ENCODE data around the gene BNIP5.

The BNIP5 gene

DNA sequence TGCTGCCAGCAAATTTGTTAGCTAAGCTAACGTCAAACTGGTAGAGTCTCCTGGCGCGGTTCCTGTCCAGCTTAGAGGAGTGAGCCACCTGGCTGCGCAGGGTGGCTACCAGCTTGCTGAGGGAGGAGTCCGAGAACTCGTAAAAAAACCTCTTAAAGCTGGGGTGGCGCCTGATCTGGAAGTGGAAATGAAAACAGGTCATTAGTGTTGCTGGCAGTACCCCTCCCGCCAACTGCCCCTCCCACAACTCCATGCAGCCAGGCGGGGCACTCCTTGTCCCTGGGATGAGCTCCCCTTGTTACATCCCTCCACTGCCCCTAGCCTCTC is 17.3 kb downstream of the BNIP5 start (continued):
- TF ChIP-seq, protein P1, sequence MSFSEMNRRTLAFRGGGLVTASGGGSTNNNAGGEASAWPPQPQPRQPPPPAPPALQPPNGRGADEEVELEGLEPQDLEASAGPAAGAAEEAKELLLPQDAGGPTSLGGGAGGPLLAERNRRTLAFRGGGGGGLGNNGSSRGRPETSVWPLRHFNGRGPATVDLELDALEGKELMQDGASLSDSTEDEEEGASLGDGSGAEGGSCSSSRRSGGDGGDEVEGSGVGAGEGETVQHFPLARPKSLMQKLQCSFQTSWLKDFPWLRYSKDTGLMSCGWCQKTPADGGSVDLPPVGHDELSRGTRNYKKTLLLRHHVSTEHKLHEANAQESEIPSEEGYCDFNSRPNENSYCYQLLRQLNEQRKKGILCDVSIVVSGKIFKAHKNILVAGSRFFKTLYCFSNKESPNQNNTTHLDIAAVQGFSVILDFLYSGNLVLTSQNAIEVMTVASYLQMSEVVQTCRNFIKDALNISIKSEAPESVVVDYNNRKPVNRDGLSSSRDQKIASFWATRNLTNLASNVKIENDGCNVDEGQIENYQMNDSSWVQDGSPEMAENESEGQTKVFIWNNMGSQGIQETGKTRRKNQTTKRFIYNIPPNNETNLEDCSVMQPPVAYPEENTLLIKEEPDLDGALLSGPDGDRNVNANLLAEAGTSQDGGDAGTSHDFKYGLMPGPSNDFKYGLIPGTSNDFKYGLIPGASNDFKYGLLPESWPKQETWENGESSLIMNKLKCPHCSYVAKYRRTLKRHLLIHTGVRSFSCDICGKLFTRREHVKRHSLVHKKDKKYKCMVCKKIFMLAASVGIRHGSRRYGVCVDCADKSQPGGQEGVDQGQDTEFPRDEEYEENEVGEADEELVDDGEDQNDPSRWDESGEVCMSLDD (tag by site-specific recombination; IDR thresholded peaks at IDR 0.05) = no peak
- TF ChIP-seq ZNF596 (tag by site-specific recombination; IDR thresholded peaks at IDR 0.05) (no peak), ZNF670 (tag by site-specific recombination; IDR thresholded peaks at IDR 0.05; ENCODE audit: low read depth) (no peak), PRDM1 (tag by site-specific recombination; IDR thresholded peaks at IDR 0.05) (no peak), FEZF1 (tag by site-specific recombination; IDR thresholded peaks at IDR 0.05) (peak; percentile 21; the same call in 1 of the 2 replicates), ZNF560 (tag by site-specific recombination; IDR thresholded peaks at IDR 0.05; ENCODE audit: borderline replicate concordance) (no peak), SCRT1 (tag by site-specific recombination; IDR thresholded peaks at IDR 0.05; ENCODE audit: borderline replicate concordance) (no peak), ZNF202 (tag by site-specific recombination; IDR thresholded peaks at IDR 0.05; ENCODE audit: borderline replicate concordance) (no peak), OVOL3 (tag by site-specific recombination; IDR thresholded peaks at IDR 0.05) (no peak), TCF7L2 (IDR thresholded peaks at IDR 0.05; ENCODE audit: borderline replicate concordance, low read depth, low read length) (no peak), ZNF664 (tag by site-specific recombination; IDR thresholded peaks at IDR 0.05) (no peak)
- TF ChIP-seq, protein P2, sequence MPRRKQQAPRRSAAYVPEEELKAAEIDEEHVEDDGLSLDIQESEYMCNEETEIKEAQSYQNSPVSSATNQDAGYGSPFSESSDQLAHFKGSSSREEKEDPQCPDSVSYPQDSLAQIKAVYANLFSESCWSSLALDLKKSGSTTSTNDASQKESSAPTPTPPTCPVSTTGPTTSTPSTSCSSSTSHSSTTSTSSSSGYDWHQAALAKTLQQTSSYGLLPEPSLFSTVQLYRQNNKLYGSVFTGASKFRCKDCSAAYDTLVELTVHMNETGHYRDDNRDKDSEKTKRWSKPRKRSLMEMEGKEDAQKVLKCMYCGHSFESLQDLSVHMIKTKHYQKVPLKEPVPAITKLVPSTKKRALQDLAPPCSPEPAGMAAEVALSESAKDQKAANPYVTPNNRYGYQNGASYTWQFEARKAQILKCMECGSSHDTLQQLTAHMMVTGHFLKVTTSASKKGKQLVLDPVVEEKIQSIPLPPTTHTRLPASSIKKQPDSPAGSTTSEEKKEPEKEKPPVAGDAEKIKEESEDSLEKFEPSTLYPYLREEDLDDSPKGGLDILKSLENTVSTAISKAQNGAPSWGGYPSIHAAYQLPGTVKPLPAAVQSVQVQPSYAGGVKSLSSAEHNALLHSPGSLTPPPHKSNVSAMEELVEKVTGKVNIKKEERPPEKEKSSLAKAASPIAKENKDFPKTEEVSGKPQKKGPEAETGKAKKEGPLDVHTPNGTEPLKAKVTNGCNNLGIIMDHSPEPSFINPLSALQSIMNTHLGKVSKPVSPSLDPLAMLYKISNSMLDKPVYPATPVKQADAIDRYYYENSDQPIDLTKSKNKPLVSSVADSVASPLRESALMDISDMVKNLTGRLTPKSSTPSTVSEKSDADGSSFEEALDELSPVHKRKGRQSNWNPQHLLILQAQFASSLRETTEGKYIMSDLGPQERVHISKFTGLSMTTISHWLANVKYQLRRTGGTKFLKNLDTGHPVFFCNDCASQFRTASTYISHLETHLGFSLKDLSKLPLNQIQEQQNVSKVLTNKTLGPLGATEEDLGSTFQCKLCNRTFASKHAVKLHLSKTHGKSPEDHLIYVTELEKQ (tag by site-specific recombination; IDR thresholded peaks at IDR 0.05; ENCODE audit: borderline replicate concordance) = no peak; the same call in 1 of the 2 replicates
- TF ChIP-seq, protein P3, sequence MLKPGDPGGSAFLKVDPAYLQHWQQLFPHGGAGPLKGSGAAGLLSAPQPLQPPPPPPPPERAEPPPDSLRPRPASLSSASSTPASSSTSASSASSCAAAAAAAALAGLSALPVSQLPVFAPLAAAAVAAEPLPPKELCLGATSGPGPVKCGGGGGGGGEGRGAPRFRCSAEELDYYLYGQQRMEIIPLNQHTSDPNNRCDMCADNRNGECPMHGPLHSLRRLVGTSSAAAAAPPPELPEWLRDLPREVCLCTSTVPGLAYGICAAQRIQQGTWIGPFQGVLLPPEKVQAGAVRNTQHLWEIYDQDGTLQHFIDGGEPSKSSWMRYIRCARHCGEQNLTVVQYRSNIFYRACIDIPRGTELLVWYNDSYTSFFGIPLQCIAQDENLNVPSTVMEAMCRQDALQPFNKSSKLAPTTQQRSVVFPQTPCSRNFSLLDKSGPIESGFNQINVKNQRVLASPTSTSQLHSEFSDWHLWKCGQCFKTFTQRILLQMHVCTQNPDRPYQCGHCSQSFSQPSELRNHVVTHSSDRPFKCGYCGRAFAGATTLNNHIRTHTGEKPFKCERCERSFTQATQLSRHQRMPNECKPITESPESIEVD (tag by site-specific recombination; IDR thresholded peaks at IDR 0.05) = no peak
- TF ChIP-seq, protein P4, sequence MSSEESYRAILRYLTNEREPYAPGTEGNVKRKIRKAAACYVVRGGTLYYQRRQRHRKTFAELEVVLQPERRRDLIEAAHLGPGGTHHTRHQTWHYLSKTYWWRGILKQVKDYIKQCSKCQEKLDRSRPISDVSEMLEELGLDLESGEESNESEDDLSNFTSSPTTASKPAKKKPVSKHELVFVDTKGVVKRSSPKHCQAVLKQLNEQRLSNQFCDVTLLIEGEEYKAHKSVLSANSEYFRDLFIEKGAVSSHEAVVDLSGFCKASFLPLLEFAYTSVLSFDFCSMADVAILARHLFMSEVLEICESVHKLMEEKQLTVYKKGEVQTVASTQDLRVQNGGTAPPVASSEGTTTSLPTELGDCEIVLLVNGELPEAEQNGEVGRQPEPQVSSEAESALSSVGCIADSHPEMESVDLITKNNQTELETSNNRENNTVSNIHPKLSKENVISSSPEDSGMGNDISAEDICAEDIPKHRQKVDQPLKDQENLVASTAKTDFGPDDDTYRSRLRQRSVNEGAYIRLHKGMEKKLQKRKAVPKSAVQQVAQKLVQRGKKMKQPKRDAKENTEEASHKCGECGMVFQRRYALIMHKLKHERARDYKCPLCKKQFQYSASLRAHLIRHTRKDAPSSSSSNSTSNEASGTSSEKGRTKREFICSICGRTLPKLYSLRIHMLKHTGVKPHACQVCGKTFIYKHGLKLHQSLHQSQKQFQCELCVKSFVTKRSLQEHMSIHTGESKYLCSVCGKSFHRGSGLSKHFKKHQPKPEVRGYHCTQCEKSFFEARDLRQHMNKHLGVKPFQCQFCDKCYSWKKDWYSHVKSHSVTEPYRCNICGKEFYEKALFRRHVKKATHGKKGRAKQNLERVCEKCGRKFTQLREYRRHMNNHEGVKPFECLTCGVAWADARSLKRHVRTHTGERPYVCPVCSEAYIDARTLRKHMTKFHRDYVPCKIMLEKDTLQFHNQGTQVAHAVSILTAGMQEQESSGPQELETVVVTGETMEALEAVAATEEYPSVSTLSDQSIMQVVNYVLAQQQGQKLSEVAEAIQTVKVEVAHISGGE (tag by site-specific recombination; conservative IDR thresholded peaks at IDR 0.05; ENCODE audit: low read depth) = no peak
- TF ChIP-seq, protein P5, sequence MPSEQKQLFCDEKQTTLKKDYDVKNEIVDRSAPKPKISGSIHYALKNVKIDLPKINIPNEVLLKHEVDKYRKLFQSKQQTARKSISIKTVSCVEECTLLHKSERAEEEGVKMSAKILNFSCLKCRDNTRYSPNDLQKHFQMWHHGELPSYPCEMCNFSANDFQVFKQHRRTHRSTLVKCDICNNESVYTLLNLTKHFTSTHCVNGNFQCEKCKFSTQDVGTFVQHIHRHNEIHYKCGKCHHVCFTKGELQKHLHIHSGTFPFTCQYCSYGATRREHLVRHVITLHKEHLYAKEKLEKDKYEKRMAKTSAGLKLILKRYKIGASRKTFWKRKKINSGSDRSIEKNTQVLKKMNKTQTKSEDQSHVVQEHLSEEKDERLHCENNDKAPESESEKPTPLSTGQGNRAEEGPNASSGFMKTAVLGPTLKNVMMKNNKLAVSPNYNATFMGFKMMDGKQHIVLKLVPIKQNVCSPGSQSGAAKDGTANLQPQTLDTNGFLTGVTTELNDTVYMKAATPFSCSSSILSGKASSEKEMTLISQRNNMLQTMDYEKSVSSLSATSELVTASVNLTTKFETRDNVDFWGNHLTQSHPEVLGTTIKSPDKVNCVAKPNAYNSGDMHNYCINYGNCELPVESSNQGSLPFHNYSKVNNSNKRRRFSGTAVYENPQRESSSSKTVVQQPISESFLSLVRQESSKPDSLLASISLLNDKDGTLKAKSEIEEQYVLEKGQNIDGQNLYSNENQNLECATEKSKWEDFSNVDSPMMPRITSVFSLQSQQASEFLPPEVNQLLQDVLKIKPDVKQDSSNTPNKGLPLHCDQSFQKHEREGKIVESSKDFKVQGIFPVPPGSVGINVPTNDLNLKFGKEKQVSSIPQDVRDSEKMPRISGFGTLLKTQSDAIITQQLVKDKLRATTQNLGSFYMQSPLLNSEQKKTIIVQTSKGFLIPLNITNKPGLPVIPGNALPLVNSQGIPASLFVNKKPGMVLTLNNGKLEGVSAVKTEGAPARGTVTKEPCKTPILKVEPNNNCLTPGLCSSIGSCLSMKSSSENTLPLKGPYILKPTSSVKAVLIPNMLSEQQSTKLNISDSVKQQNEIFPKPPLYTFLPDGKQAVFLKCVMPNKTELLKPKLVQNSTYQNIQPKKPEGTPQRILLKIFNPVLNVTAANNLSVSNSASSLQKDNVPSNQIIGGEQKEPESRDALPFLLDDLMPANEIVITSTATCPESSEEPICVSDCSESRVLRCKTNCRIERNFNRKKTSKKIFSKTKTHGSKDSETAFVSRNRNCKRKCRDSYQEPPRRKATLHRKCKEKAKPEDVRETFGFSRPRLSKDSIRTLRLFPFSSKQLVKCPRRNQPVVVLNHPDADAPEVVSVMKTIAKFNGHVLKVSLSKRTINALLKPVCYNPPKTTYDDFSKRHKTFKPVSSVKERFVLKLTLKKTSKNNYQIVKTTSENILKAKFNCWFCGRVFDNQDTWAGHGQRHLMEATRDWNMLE (tag by site-specific recombination; conservative IDR thresholded peaks at IDR 0.05; ENCODE audit: low read depth) = no peak
- TF ChIP-seq, protein P6, sequence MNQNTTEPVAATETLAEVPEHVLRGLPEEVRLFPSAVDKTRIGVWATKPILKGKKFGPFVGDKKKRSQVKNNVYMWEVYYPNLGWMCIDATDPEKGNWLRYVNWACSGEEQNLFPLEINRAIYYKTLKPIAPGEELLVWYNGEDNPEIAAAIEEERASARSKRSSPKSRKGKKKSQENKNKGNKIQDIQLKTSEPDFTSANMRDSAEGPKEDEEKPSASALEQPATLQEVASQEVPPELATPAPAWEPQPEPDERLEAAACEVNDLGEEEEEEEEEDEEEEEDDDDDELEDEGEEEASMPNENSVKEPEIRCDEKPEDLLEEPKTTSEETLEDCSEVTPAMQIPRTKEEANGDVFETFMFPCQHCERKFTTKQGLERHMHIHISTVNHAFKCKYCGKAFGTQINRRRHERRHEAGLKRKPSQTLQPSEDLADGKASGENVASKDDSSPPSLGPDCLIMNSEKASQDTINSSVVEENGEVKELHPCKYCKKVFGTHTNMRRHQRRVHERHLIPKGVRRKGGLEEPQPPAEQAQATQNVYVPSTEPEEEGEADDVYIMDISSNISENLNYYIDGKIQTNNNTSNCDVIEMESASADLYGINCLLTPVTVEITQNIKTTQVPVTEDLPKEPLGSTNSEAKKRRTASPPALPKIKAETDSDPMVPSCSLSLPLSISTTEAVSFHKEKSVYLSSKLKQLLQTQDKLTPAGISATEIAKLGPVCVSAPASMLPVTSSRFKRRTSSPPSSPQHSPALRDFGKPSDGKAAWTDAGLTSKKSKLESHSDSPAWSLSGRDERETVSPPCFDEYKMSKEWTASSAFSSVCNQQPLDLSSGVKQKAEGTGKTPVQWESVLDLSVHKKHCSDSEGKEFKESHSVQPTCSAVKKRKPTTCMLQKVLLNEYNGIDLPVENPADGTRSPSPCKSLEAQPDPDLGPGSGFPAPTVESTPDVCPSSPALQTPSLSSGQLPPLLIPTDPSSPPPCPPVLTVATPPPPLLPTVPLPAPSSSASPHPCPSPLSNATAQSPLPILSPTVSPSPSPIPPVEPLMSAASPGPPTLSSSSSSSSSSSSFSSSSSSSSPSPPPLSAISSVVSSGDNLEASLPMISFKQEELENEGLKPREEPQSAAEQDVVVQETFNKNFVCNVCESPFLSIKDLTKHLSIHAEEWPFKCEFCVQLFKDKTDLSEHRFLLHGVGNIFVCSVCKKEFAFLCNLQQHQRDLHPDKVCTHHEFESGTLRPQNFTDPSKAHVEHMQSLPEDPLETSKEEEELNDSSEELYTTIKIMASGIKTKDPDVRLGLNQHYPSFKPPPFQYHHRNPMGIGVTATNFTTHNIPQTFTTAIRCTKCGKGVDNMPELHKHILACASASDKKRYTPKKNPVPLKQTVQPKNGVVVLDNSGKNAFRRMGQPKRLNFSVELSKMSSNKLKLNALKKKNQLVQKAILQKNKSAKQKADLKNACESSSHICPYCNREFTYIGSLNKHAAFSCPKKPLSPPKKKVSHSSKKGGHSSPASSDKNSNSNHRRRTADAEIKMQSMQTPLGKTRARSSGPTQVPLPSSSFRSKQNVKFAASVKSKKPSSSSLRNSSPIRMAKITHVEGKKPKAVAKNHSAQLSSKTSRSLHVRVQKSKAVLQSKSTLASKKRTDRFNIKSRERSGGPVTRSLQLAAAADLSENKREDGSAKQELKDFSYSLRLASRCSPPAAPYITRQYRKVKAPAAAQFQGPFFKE (tag by site-specific recombination; IDR thresholded peaks at IDR 0.05; ENCODE audit: borderline replicate concordance) = no peak
